Activated CD4-positive, alpha-beta T cell treated with anti-CD3 and anti-CD28 coated beads, Interleukin-2, Interleukin-4, amounts not matched to agents 100 ng/mL and 50 ng/mL, durations not matched to agents 16 hours and 8 hours (primary cell): ENCODE results near the gene SH2D7.
A peak's percentile ranks its signal among the peaks of the same experiment; 100 is the strongest.

ENCODE experiments used
- DNase-seq: peaks from one replicate; pipeline ENCODE4 v3.0.0-alpha.2; 2020; ENCODE audit warnings: low spot score

SH2D7 gene

DNA sequence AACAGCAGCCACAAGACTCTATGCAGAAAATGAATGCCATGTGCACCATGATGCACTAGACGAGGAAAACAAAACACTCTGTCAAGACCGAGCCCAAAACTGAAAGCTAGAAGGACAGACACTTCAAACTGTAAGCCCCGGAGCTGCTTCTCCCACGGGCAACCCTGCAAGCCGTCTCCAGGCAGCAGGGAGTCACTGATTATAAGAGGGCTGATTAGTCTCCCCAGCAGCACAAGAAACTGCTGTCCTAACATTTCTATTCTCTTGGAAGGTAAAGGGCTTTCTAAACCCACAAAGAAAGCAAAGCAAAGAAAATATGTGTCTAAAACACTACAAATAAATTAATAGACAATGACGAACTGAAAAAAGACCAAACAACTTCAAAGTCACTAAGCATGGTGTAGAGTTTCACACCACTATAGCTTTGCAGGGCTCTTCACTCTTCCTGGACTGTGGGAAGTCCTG, 30.4 kb upstream of the SH2D7 start:
- peak; percentile 52 for DNase-seq

DNA sequence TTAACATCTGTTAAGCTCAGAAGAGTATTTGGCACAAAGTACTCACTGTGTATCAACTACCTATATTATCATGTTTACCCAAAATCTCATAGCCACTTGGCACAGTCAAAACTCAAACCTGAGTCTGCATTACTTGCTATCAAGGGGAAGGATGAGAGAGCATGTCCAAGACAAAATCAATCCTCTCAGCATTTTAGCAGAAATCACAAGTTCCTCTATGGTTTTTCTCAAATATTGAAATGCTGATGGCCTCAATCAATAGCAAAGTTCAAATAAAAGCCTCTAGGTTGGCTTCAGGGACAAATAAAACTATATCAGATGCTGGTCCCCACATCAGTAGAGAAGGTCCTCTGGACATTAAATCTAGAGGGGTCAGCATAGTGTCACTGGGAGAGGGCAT, 29.1 kb upstream of the SH2D7 start:
- no peak for DNase-seq

DNA sequence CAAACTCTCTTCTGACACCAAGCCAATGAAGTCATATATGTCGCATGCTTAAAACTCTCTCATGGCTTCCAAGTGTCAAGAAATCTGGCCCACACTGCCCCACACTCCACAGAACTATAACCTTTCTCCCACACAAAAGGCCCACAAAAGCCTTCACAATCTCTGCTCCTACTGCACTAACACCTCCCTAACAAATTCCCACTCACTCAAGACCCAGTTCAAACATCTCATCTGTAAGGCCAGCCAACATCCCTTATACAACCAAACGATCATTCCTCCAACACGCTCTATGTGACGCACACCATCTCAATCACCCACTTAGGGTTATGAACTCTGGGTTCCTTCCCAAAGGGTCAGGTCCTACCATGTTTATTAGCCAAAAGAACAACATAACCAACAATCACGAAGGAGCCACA, 28.4 kb upstream of the SH2D7 start:
- no peak for DNase-seq

DNA sequence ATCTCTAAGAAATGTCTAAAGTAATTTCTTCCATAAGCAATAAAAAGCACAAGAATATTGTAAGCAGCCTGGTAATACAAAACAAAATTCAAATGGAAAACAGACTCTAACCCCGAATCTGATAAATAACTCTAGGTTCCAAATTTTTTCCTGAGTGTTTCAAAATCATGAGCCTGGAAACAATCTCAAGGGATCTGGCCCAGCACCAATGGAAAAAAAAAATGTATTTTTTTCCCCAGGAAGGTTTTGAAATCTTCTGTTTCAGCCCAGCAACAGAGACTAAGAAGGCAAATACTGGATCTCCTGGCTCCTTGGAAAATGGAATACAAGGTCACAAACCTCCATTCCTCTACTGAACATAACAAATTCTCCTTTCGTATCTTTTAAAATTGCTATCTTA, 27.8 kb upstream of the SH2D7 start:
- no peak for DNase-seq

DNA sequence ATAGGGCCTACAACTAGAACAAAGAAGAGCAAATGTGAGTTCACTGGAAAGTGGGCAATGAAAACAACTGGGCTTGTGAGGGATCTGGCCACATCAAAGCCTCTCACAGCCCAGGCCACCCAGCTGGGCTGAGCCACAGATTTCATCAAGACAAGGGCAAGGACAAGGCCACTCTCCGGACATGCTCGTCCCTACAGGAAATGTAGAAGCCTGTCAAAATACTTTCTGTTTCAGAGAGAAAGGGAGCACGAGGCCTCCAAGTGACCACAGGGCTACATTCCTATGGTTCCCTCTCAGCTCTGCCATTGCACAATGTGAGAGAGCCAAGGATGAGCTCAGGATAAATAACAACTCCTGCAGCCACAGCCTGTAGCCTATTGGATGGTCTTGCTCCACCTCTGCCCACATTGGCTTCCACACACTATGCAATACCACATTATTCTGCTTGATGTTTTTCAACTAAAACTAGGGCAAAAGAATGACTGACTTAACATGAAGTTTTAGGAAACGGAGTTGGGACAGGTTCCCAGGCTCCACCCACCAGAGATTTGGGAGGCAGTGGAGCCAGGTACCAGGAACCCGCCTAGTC, 27.0 kb upstream of the SH2D7 start:
- no peak for DNase-seq

DNA sequence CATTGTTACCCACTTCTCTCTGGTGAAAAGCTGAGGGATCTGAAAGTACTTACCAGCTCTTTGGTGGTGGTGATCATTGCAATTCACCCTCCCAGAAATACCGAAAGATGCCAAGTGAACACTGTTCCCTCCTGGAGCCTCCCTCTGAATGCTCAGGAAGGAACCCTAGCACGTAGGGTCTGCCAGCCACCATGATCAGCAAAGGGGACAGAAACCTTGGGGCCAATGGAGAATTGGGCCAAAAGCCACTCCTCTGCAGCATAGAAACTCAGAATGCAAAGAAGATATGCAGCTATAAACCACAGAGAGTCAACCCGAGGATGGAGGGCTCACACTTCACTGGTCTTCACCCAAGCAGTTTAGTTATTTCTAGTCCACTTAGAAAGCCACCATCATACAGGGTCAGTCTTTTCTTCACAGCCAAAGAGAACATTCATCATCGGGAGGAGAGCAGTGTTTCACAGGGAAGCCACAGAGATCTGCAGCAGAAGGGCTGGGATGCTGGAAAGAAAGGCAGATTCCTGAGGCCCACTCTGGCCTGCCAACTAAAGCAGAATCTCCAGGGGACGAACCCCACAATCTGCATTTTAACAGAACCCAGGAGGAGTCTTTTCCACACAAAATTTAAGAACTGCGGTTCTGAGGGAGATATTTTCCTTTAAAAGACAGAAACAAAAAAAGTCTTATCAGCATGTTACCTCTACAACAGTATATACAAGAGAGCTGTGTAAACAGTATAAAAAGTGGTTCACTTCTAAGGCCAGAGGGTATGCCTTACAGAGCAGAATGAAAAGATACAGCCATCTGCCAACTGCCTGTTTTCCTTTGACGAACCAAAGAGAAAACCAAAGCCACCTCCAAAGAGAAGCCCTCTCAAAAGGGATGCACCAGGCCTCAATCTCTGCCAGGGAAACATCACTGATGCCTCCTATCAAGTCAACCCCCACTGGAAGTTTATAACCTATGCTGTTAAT, 26.1 kb upstream of the SH2D7 start:
- no peak for DNase-seq

DNA sequence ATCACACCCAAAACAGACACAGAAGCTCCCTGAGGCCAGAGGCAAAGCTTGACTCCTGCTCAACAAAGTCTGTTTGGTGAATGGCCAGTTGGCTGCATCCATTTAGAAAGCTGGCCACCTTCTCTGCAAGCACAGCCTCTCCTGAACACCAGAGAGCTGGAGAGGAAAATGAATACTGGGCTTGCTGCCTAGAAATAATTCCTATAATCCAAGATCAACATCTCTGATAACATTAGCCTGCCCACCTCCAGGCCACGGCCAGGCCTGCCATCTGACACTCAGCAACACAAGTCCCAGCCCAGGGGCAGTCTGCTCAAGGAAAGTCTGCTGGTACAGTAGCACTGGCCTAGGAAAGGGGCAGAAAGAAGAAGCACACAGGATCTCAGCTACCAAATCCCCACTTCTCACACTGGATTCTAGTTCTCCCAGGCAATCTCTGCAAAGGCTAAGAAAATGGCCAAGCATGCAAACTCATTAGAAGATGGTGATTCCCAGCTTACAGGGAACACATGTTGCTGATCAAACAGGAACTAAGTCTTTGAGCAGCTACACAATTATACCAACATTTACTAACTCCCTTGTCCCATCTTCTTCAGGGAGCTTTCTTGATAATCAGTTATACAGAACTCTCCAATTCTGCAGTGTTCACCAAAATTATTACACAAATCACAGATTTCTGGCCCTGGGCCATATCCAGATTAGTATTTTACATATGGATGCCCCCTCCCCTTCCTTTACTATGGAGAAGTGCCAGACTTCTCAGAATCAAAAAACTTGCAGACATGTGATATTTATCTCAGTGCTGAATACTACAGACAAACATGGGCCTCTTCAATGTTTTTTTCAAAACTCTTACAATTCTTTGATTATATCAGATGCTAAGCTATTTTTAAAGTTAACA, 24.8 kb upstream of the SH2D7 start:
- DNase-seq = no peak

DNA sequence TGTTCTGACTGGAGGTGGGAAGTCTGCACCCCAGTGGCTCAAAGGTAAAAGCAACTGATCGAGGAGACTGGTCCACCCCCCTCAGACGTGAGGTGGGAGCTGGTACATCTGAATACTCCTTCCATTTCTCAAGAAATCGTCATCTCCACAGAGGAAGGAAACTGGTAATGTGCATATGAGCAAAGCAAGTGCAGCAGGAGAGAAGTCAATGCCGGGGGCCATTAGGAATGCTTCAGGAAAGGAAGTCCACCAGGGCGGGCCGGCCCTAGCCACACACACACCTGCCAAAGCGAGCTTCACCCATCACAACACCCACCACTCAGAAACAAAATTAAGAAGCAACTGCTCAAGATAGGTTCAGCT, 23.3 kb upstream of the SH2D7 start:
- no peak for DNase-seq

DNA sequence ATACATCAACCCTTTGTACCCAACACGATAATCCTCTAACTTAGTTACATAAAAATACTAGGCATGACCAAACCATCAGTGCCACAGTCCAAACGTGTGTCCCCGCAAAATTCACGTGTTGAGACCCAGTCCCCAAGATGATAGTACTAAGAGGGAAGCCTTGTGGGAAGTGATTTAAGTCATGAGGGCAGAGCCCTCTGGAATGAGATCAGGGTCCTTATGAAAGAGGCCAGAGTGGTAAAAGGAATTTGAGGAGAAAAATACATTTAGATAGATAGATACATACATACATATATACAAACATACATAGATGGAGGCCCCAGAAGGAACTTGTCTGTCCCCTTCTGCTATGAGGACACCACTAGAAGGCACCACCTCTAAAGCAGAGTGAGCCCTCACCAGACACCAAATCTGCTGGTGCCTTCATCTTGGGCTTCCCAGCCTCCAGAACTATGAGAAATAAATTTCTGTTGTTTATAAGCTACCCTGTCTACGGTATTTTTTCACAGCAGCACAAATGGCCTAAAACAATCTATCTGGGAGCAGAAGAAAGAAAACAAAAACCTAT, 22.8 kb upstream of the SH2D7 start:
- DNase-seq = no peak

DNA sequence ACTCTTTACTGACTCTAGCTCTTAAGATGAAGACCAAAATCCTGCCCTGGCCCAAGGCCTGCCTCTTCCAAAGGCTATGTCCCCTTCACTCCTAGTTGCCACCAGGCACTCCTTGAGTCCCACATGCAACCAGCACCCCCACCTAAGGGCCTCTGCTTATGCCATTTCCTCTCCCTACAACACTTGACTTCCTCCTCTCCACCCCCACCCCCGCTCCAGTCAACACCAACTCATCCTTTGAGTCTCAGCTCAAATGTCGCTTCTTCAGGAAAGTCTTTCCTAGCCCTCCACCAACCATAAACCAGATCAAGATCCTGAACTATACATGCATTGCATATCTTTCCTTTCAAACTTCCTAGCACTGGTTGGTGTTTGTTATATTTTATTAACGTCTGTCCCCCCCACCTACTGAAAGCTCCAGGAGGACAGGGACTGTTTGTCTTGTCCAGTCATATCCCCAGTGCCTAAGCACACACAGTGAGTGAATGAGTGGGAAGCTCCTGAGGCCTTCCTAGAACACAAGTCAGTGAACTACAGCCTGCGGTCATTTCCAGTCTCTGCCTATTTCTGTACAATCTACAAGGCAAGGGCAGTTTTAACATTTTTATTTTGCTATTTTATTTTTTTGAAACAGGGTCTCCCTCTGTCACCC, 22.2 kb upstream of the SH2D7 start:
- peak; percentile 60 for DNase-seq

DNA sequence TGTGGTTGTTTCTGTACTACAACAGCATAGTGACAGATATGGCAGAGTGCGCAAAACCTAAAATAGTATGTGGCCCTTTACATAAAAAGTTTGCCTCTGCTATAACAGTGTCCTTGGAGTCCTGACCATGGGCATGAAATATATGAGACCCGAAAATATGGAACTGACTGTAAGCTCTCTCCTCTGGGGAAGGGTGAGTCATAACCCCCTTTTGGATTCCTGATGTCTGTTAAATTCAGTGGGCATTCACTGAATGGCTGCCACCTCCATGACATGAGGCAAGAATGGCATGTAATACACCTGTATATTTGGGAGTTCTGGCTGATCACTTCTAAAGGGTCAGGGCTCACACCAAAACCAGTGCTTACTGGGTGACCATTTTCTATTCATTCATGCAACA, 21.0 kb upstream of the SH2D7 start:
- no peak for DNase-seq

DNA sequence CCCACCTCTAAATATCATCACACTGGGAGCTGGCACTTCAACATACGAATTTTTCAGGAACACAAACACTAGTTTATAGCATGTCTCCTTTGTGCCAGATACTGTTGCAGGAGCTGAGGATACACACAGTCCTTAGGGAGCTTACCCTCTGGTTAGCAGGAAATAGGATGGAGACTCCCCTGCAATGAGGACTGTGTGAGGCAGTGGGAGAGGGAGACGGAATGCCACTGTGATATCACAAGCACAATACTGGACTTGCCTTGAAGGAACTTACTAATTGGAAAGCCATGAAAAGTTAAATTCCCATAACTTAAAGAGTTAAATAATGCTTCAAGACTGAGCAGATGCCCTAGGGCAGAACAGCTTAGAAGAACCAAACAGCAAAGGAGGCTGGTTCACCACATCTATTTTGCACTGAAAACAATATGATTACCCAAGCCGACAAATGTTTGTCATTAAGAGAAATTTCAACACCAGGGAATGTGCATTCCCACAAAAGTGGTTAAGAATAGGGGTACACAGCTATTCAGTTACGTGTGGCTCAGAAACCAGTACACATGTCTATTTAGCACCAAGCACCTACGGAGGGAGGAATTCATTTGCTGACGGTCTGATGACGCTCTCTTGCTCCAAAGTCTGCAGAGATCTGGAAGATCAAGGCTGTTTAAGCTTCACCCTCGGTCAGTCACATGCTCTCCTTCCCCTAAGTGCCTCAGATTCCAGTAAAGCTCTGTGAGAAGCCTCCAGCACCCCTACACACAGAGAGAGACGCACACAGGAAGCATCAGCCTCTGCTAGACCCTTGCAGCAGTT, 20.1 kb upstream of the SH2D7 start:
- no peak for DNase-seq

DNA sequence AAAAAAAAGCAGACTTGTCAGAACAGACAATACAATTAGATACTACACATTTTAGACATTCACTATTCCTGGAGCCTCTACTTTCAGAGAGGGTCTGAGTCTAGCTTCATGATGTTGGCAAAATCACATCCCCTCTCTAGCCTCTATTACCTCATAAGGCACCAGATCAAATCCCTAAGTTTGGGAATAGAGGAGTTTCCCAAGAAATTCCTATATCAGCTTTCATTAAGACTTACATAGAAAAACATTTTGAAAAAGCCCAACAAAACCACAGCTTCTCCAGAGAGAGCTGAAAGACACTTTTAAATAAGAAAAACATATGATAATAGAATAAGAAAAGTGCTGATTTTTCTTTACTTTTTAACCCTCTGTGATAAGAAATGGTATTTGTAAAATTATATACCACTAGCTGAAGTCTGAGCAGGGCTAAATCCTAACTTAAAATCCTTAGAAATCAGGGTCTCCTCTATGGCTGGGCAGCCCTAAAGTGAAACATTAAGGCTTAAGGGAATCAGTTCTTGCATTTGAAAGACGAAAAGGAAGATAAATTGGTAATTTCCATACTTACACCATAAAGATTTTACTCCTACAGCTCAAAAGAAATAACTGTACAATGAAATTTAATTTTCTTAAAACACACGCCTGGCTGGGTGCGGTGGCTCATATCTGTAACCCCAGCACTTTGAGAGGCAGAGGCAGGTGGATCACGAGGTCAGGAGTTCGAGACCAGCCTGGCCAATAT, 19.1 kb upstream of the SH2D7 start:
- DNase-seq = no peak

DNA sequence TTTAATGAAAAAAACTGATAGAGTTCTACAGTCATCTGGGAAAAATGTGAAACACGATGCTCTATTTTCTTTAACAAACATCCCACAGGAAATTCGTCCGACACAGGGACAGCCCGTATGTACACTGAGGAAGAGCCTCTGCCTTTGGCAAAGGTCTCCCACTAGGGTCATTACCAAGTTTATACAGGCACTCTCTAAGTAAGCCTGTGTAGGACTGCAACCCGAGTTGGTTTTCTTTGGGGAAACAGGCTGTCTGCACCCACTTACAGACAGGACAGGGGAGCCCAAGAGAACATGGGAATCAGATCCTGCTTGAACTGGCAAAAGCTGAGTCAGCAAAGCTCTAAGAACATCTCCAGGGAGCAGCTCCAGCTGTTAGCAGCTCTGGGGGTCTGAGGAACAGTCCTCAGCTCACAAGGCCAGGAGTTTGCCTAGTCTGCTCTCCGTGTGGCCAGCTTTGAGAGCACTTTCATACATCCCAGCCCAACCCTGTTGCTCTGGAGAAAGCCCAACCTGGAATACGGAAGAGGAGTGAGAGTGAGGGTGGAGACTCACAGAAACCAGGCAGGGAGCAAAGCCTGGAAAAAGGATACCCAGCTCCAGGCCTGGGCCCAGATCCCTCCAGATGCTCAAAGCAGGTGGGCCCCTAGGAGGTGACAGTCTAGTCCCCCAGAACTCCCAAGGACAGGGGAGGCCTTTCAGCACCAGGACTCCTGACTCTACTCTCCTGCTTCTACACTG, 16.7 kb upstream of the SH2D7 start:
- no peak for DNase-seq

DNA sequence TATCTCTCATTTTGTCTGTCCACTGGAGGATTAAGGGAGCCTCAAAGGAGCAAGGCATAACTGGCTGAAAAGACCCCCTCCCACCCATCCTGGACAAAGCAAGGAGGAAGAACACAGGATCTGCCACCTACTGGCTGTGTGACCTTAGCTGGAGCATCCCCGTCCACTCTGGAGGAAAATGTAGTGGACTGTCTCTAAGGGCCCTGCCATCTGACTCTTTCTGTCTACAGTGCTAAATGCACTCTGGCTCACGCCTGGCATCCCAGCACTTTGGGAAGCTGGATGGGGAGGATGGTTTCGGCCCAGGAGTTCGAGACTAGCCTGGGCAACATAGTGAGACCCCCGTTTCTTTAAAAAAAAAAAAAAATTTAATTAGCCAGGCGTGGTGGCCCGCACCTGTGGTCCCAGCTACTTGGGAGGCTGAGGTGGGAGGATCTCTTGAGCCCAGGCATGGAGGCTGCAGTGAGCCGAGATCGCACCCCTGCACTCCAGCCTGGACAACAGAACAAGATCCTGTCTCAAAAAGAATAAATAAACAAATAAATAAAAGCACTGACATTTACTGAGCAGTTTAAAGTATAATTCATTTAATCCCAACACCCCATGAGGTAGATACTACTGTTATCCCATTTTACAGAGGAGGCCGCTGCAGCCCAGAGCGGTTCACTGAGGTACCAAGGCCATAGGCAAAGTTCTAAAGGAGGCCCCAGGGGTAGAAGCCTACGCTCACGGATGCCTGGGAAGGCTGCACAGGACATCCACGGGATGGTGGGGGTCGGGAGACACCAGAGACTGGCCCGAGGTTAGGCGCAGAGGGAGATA, 15.9 kb upstream of the SH2D7 start:
- no peak for DNase-seq

DNA sequence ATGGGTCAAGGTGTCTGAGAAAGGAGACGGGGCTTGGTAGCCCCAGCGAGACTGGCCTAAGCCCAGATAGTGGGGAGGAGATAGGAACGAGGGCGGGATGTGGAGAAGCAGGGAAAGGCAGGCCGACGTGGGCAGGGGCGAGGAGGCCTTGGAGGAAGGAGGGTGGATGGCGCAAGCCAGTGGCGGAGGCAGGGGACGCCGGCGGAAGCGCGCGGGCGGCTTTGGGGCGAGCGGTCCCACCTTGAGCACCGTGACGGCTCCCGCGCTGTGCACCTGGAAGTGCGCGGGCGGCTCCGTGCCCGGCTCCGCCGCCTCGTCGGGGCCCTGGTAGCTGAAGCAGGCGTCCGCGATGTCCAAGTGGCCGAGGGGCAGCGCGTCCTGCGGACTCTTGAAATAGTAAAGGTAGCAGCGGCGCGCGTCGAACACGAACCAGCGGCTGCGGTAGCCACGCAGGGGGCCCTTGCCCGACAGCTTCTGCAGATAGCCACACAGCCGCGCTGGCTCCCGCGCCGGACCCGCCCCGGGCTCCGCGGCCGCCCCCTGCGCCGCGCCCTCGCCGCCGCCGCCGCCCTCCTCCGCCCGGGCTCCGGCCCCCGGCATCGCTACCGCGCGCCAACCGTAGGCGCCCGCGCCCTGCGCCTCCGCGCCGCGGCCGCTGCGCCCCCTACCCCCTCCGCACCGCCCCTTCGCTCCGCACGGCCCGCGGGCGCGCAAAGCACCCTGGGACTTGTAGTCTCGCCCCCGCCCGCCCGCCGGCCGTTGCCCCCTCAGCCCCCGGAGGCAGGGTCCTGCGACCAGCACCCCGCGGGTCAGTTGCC, 15.1 kb upstream of the SH2D7 start, which contains the start of gene TBC1D2B:
TSS of gene TBC1D2B (minus strand) at position 659 of the 818 bp plus-strand sequence. CDS start at position 600, 59 bp downstream.
- peak; percentile 61 for DNase-seq

DNA sequence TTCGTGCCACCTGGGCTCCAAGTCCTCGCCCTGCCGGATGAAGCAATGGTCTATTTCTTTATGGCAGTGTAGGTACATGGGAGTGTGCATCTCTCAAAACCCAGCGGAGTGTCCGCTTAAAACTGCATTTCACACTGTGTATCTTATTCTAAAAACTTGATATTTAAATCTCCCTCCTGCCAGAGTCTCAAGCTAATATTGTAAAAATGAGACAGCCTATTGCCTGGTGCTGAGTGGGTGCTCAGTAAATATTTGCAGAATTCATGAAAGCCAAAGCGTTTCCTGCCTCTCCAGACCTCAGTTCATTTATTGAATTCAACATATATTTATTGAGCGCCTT, 14.5 kb upstream of the SH2D7 start:
- DNase-seq = no peak
